ENCODE results near the gene VWDE. TPM values are rescaled to one million over a fixed set of nuclear protein-coding genes. Genes with fewer than 3 reads are reported as not detected.

Gene VWDE
- total RNA-seq, 1 donor from 2014 or later: not detected

- intact Hi-C loops (cut with micrococcal nuclease): no loop called here
- ATAC-seq (no peak), DNase-seq (no peak)
These were observed 45.0 kb downstream of the VWDE start for GRCh38 chr7:12358694-12359093.

GRCh38 chr7:12357508-12357907 is 46.2 kb downstream of the VWDE start:
- DNase-seq (no peak), ATAC-seq (no peak)
- intact Hi-C loops (cut with micrococcal nuclease): no loop called here

DNA sequence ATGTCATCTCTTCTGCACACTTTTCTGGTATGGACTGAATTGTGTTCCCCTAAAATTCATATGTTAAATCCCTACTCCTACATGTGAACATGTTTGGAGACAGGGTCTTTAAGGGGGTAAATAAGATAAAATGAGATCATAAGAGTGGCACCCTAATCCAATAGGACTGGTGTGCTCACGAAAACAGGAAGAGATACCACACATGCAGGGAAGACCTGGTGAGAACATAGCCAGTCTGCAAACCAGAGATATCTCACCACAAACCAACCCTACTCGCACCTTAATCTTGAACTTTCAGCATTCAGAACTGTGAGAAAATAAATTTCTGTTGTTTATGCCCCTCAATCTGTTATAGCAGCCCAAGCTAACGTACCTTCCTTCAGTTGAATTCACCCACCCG is 51.8 kb downstream of the VWDE start:
- no peak for DNase-seq
- intact Hi-C loops (cut with micrococcal nuclease): no loop called here
- ATAC-seq: no peak

DNA sequence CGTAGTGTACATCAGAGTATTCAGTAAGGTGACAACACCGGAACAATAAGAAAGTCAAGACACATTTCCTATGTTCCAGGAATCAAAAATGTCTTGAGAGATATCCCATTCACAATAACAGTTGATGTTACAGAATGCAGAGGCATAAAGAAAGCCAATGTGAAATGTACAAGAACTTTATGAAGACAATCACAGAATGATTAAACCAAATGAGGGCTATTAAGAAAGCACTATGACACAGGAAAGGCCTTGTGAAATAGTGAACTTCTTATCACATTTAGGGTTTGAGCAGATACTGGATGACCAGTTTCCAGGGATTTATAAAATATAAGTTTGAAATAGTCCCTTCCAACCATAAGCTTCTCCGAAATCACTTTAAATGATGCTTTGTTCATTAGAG is 52.7 kb downstream of the VWDE start:
- no peak for ATAC-seq
- intact Hi-C loops (cut with micrococcal nuclease): no loop called here
- no peak for DNase-seq

DNA sequence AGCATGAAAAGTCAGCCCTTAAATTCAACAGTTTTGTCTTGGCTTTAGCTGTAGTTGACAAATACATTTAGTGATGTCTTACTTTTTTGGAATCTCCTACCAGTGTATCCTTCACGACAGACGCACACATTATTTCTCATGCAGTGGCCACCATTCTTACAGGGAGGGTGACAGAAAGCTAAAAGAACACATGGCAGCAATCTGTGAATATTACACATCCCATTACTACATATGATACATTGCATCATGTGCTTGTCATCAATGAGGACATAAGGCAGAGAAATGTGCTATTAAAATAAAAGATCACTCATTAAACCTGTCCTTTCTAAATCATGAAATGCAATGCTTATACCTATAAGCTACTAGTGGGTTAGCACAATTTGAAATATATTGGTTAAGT is 66.6 kb downstream of the VWDE start:
- intact Hi-C loops (cut with micrococcal nuclease): no loop called here
- DNase-seq (no peak), ATAC-seq (no peak)

DNA sequence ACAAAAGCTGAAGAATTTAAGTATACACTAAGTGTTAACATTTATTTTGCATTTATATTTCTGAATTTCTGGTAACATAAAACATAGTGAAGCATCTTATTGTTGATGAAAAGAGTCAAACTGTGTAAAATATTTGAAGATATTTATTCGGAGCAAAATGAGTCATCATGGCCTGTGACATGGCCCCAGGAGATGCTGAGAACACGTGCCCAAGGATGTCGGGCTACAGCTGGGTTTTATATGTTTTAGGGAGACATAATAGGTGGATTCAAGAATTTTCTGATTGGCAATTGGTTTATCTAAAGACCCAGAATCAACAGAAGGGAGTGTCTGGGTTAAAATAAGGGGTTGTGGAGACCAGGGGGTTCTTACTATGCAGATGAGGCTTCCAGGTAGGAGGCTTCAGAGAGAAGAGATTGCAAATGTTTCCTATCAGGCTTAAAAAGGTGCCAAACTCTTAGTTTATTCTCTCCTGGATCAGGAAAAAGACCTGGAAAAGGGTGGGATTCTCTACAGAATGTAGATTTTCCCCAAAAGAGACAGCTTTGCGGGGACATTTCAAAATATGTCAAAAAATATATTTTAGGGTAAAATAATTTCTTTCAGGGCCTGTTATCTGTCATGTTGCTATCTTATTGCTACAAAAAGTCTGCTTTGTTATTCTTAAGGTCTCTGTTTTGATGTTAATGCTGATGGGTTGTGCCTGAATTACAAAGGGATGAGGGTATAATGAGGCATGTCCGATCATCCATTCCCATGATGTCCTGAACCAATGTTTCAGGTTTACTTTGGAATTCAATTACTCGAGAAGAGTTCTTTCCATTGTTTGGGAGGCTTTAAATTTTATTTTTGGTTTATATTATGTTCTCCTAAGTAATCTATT is 74.5 kb downstream of the VWDE start:
- no peak for ATAC-seq
- DNase-seq: no peak
- intact Hi-C loops (cut with micrococcal nuclease): loop anchor here (10.0 kb wide), 1 partner anchor 904 kb away; no protein-coding TSS in a partner anchor

DNA sequence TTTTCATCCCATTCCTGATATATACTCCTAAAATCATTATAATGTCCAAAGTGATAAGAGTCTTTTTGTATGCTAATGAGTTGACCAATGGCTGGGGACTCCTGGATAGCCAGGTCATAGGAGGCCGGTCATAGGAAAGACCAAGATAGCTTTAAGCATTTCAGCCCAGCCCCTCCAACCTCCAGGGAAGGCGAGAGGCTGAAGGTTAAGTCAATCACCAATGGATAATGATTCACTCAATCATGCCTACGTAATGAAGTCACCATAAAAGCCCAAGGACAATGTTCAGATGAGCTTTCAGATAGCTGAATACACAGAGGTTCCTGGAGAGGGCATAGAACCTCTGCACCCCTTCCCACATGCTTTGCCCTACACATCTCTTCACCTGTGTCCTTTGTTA is 75.7 kb downstream of the VWDE start:
- DNase-seq (no peak), ATAC-seq (no peak)
- intact Hi-C loops (cut with micrococcal nuclease): loop anchor here (10.0 kb wide), 1 partner anchor 903 kb away; no protein-coding TSS in a partner anchor

DNA sequence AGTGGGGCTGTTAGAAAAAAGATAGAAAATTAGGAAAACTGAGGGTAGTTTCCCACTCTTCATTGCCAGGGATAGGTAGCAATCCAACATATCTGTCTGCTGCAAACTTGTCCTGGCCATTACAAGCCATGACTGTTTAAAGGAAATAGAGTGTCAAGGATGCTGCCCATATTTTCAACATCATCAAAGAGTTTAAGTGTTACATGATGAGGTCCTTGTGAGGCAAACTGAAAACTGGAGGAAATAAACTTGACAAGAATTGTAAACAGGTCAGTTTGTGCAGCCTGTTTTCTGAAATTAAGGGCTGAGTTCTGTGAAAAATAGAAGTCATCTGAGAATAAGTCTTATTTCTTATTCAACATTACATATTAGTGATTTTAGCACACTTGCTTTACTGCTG is 78.0 kb downstream of the VWDE start:
- DNase-seq (no peak), ATAC-seq (no peak)
- intact Hi-C loops (cut with micrococcal nuclease): loop anchor here (10.0 kb wide), 1 partner anchor 901 kb away; no protein-coding TSS in a partner anchor

DNA sequence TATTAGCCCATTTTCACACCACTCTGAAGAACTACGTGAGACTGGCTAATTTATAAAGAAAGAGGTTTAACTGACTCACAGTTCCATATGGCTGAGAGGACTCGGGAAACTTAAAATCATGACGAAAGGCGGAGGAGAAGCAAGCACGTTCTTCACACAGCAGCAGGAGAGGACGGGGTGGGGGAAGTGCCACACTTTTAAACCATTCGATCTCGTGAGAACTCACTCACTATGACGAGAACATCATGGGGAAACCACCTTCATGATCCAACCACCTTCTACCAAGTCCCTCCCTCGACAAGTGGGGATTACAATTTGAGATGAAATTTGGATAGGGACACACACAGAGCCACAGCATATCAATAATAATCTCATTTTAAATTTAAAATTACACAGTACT is 80.2 kb downstream of the VWDE start:
- intact Hi-C loops (cut with micrococcal nuclease): loop anchor here (5.0 to 10.0 kb wide), 2 partner anchors 256 to 899 kb away; no protein-coding TSS in a partner anchor
- DNase-seq (no peak), ATAC-seq (no peak)

DNA sequence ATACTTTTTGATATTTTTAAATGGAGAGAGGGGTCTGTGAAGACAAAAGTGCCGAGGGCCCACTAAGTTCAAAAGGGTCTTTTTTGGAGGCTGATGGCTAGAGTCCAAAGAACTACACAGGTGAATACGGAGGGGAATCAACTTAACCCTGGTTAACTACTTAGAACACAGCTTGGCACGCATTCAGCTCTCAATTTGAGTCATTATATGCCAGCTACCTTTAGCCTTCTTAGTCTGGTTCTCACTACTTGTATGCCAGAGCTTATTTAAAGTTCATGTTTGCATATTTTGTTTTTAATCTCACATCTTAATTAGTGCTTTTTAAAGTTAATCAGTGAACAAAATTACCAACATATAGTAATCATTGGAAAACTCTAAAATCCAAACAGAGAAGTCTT is 80.8 kb downstream of the VWDE start:
- ATAC-seq (no peak), DNase-seq (no peak)
- intact Hi-C loops (cut with micrococcal nuclease): loop anchor here (5.0 to 10.0 kb wide), 2 partner anchors 256 to 898 kb away; no protein-coding TSS in a partner anchor

DNA sequence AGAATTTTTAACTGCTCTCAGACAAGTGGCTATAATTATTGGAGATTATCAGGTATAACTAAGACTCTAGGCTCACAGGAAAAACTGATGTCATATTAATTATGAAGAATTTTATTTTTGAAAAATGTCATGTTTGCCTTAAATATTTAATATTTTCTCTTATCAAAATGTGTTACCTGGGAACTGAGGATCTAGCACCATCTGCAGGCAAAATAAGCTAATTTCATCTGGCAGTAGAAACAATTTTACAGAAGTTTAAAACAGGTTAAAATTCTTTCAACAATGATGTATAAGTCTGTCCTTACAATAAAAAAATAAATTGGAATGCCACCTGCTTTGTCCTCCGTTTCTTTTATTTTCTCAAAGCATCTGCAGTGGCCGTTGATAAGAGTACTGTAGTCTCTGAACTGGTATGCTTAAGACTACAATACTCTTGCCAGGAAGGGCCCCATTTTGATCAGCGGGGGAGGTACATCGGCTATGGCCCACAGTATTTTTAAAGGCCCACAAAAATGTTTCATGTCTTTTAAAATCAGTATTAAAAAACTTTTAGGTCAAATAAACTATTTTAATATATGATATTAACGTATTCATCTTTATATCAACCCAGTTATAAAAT is 81.3 kb downstream of the VWDE start:
- intact Hi-C loops (cut with micrococcal nuclease): loop anchor here (5.0 to 10.0 kb wide), 2 partner anchors 255 to 898 kb away; no protein-coding TSS in a partner anchor
- no peak for DNase-seq

GRCh38 chr7:12320987-12321647 is 82.5 kb downstream of the VWDE start:
- no peak for DNase-seq
- no peak for ATAC-seq
- intact Hi-C loops (cut with micrococcal nuclease): loop anchor here (5.0 to 10.0 kb wide), 2 partner anchors 254 to 896 kb away; no protein-coding TSS in a partner anchor

More for the DNA sequence above, 81.3 kb downstream of the VWDE start:
- ATAC-seq: no peak

GRCh38 chr7:12320241-12320986 is 83.3 kb downstream of the VWDE start:
- intact Hi-C loops (cut with micrococcal nuclease): loop anchor here (5.0 to 10.0 kb wide), 2 partner anchors 253 to 896 kb away; no protein-coding TSS in a partner anchor

DNA sequence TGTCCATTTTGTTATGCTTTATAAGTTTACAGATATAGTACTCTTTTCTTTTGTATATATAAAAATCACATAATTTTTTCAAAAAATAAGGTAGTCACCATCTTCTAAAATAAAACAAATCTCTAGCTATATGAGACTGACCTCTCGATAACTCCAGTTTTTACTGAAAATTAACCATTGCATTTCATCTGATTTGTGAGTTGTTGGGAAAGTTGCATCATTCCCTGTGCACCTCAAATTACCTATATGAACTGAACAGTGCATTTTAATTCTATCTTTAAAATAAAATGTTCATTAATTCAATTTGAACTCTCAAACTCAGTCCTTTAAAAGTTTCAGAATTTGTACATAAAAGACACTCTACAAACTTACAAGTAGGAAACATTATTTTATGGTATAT is 86.0 kb downstream of the VWDE start:
- ATAC-seq: no peak
- intact Hi-C loops (cut with micrococcal nuclease): no loop called here
- DNase-seq: no peak

More at GRCh38 chr7:12320241-12320986, 83.3 kb downstream of the VWDE start:
- no peak for DNase-seq
- no peak for ATAC-seq

- ATAC-seq (no peak), DNase-seq (no peak)
- intact Hi-C loops (cut with micrococcal nuclease): no loop called here
These were observed 86.7 kb downstream of the VWDE start for GRCh38 chr7:12316925-12317324.

GRCh38 chr7:12315049-12315448 is 88.6 kb downstream of the VWDE start:
- ATAC-seq: no peak
- intact Hi-C loops (cut with micrococcal nuclease): no loop called here
- DNase-seq: no peak

DNA sequence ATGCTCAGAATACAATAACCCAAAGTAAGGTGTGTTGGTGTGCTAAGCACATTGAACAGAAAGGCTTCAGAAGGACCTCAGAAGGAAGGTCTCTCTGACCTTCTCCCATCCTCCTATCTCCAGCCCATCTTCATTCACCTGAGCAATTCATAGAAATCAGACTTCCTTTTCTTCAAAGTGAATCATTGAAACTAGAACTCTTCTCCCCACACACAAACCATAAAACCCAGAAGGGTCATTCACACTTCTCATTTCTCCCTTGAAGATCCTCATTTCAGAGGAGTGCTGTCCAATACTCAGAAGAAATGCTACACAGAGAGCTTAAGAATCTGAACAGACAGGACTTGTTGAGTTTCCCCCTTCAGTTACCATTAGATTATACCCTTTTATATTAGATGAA is 89.5 kb downstream of the VWDE start:
- intact Hi-C loops (cut with micrococcal nuclease): no loop called here
- ATAC-seq: no peak

GRCh38 chr7:12305502-12305901 is 98.2 kb downstream of the VWDE start:
- intact Hi-C loops (cut with micrococcal nuclease): no loop called here
- no peak for ATAC-seq
- DNase-seq: no peak

More for the DNA sequence above, 89.5 kb downstream of the VWDE start:
- DNase-seq: no peak

DNA sequence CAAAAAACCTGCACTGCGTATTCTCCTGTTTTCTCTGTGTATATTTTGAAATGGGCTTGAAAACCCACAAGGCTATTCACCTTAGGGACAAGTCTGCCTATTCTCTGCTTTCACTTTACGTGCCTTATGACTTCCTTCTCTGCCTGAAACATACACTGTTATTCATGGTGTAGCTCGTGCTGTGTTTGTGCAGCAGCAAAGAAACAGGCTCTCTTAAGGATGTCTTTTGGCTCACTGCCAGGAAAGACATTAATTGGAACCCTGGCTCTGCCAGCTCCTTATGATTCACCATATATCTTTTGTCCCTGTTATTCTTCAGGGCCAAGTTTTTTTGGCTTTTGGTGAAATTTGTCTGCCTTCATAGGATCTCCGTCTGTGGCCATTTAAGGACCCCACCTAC is 100.2 kb downstream of the VWDE start:
- intact Hi-C loops (cut with micrococcal nuclease): no loop called here
- DNase-seq (no peak), ATAC-seq (no peak)

Measured in left ventricle myocardium superior (tissue), 1 donor.